K562 (cell line): ENCODE results near the gene MPRIP. TPM values are rescaled to one million over a fixed set of nuclear protein-coding genes. Genes with fewer than 3 reads are reported as not detected.

Experiments used
- ATAC-seq: fragments of 200-7000 bp; cut with Tn5 transposase; 3 replicates; pipeline ENCODE4 v1.9.1; 2020; ENCODE audit warnings: moderate library complexity
- BruUV-seq: library from RNA; stranded (reverse); fragments of 400-500 nt; replicated peaks from 2 replicates; lab custom pipeline; 2021; lab: Mats Ljungman, UMichigan
- CTCF ChIA-PET: fragments of 300-600 bp; formaldehyde crosslinking; extraction: SDS; loops from one replicate; lab custom pipeline; 2021; ENCODE audit warnings: low intra/inter-chr PET ratio; lab: Yijun Ruan, JAX
- POLR2A ChIA-PET: fragments of 300-600, 350-650 bp; sonication (Branson Sonifier 250); formaldehyde crosslinking; extraction: SDS; loops from one replicate; lab custom pipeline; 2021; ENCODE audit warnings: antibody characterized with exemption, inconsistent platforms; lab: Yijun Ruan, JAX
- DNase-seq, 4 experiments: peaks; one replicate each; pipeline versions ENCODE4 v3.0.0 to v3.0.0-alpha.2; 2011 to 2018; ENCODE audit warnings: low spot score in 3 of 4, mixed read lengths in 3 of 4; ENCODE audit errors: extremely low read depth in 1 of 4
- FAIRE-seq: peaks from 2 replicates; lab custom pipeline; 2011; peaks lifted over from hg19 to GRCh38; lab: Jason Lieb, UNC
- H2AFZ ChIP-seq: 2 replicates; pipeline ENCODE4 v1.6.0; 2011; ENCODE audit warnings: low read depth, low read length, control low read depth, inconsistent platforms
- H3K27ac ChIP-seq: fragments of 200-600 bp; 3 replicates; pipeline ENCODE4 v1.8.0; 2011; ENCODE audit warnings: low read depth, mild to moderate bottlenecking, control low read depth, inconsistent platforms, low read length, moderate library complexity, mixed read lengths; ENCODE audit errors: extremely low read depth
- H3K27me3 ChIP-seq, 2 experiments: fragments of 300-600 bp in 1 of 2; 2 replicates in 1 of 2; 3 replicates in 1 of 2; pipeline versions ENCODE4 v1.6.0 to v1.8.0; 2011; ENCODE audit warnings: inconsistent platforms in 2 of 2, low read length in 2 of 2, mild to moderate bottlenecking in 1 of 2, mixed read lengths in 1 of 2, moderate library complexity in 1 of 2; ENCODE audit not compliant: control insufficient read depth in 2 of 2, insufficient read depth in 2 of 2
- H3K36me3 ChIP-seq: fragments of 300-600 bp; 3 replicates; pipeline ENCODE4 v1.8.0; 2011; ENCODE audit warnings: mild to moderate bottlenecking, low read length, inconsistent platforms; ENCODE audit not compliant: control insufficient read depth, insufficient read depth
- H3K4me1 ChIP-seq, 2 experiments: fragments of 200-600 bp in 1 of 2; replicated peaks in 1 of 2; 2 replicates in 1 of 2; 3 replicates in 1 of 2; pipeline versions ENCODE4 v1.5.1 to v1.8.0; 2011; ENCODE audit warnings: inconsistent platforms in 2 of 2, low read length in 2 of 2, mild to moderate bottlenecking in 1 of 2, mixed read lengths in 1 of 2, moderate library complexity in 1 of 2; ENCODE audit not compliant: control insufficient read depth in 2 of 2, insufficient read depth in 2 of 2
- H3K4me2 ChIP-seq: 2 replicates; pipeline ENCODE4 v1.6.1; 2011; ENCODE audit warnings: low read length, control low read depth, inconsistent platforms, mixed read lengths; ENCODE audit not compliant: insufficient read depth
- H3K4me3 ChIP-seq: fragments of 200-600 bp; sonication (generic), shearing (Covaris generic); 2 replicates; pipeline ENCODE4 v1.5.1; 2016; ENCODE audit warnings: control low read depth, inconsistent platforms
- H3K79me2 ChIP-seq: fragments of 200-600 bp; 3 replicates; pipeline ENCODE4 v1.8.0; 2011; ENCODE audit warnings: low read length, inconsistent platforms; ENCODE audit not compliant: control insufficient read depth, insufficient read depth
- H3K9ac ChIP-seq, 2 experiments: 2 replicates each; pipeline versions ENCODE4 v1.6.0 to v1.6.1; 2011; ENCODE audit warnings: low read depth in 2 of 2, low read length in 2 of 2, control low read depth in 1 of 2, inconsistent platforms in 1 of 2, mild to moderate bottlenecking in 1 of 2, mixed read lengths in 1 of 2; ENCODE audit not compliant: insufficient read depth in 1 of 2
- H3K9me1 ChIP-seq: one replicate; pipeline ENCODE4 v1.6.0; 2011; ENCODE audit warnings: inconsistent platforms, mild to moderate bottlenecking, low read length, moderate library complexity; ENCODE audit not compliant: control insufficient read depth, insufficient read depth
- H3K9me3 ChIP-seq: replicated peaks from 2 replicates; pipeline ENCODE4 v1.5.1; 2011; ENCODE audit warnings: low read depth, low read length, inconsistent platforms; ENCODE audit not compliant: control insufficient read depth, insufficient read depth
- H4K20me1 ChIP-seq: replicated peaks from 2 replicates; pipeline ENCODE4 v1.6.1; 2011; ENCODE audit warnings: low read length, inconsistent platforms, mixed read lengths; ENCODE audit not compliant: control insufficient read depth, insufficient read depth
- E2F5 ChIP-seq: sonication (generic); formaldehyde crosslinking; IDR thresholded peaks from 2 replicates; pipeline ENCODE4 v1.8.0; 2022; ENCODE audit warnings: mild to moderate bottlenecking, missing genetic modification reagents
- ELF1 ChIP-seq: fragments of 200-800 bp; sonication (Bioruptor generic); IDR thresholded peaks from 2 replicates; pipeline ENCODE4 v1.6.1; 2016; ENCODE audit warnings: missing genetic modification characterization, missing compliant biosample characterization
- HCFC1 ChIP-seq: IDR thresholded peaks from 2 replicates; pipeline ENCODE4 v1.6.1; 2012; ENCODE audit warnings: low read depth, low read length, improper control_type of control experiment
- MCM3 ChIP-seq: fragments of 450-650 bp; IDR thresholded peaks from 2 replicates; pipeline ENCODE4 v1.6.1; 2016
- POLR2B ChIP-seq: fragments of 450-650 bp; IDR thresholded peaks from 2 replicates; pipeline ENCODE4 v1.6.1; 2018; ENCODE audit warnings: low read depth; ENCODE audit not compliant: partially characterized antibody
- POLR2H ChIP-seq: IDR thresholded peaks from 2 replicates; pipeline ENCODE4 v1.6.1; 2016; ENCODE audit warnings: missing genetic modification characterization, low read depth, mild to moderate bottlenecking, control low read depth, missing compliant biosample characterization, moderate library complexity
- POLR3A ChIP-seq: IDR thresholded peaks from 2 replicates; pipeline ENCODE4 v1.6.1; 2011; ENCODE audit warnings: borderline replicate concordance, mild to moderate bottlenecking, moderate library complexity; ENCODE audit not compliant: insufficient read length, insufficient read depth; ENCODE audit errors: extremely low read depth
- TBL1XR1 ChIP-seq, 2 experiments: IDR thresholded peaks; 2 replicates each; pipeline ENCODE4 v1.6.1; 2012; ENCODE audit warnings: improper control_type of control experiment in 2 of 2, low read length in 2 of 2, mild to moderate bottlenecking in 1 of 2
- VEZF1 ChIP-seq: fragments of 200-800 bp; sonication (Bioruptor generic); IDR thresholded peaks from 2 replicates; pipeline ENCODE4 v1.6.1; 2017; ENCODE audit warnings: missing genetic modification characterization, missing compliant biosample characterization
- YBX1 ChIP-seq: fragments of 450-650 bp; IDR thresholded peaks from 2 replicates; pipeline ENCODE4 v1.7.1; 2016; ENCODE audit warnings: mild to moderate bottlenecking
- ZMIZ1 ChIP-seq, 2 experiments: fragments of 150-350 bp in 1 of 2; IDR thresholded peaks; 2 replicates each; pipeline ENCODE4 v1.6.1; 2012 to 2016; ENCODE audit warnings: low read depth in 2 of 2, low read length in 2 of 2, mild to moderate bottlenecking in 1 of 2, moderate library complexity in 1 of 2
- WGBS: fragments of 100-300 bp; shearing (Covaris generic); methylation state at CpG from one replicate; pipeline ENCODE4 v1.1.6; 2016; ENCODE audit warnings: low coverage, mixed read lengths; ENCODE audit not compliant: insufficient coverage; ENCODE audit errors: missing lambda C conversion rate; 5-methylcytosine and 5-hydroxymethylcytosine counted together
- in situ Hi-C: fragments of 300-500 bp; cut with MboI; formaldehyde crosslinking; loops from 4 replicates; pipeline ENCODE4 v1.15.0; 2018; ENCODE audit warnings: inconsistent platforms, mixed read lengths
- intact Hi-C: fragments of 100-400 bp; cut with micrococcal nuclease; formaldehyde crosslinking; loops from 2 replicates; pipeline ENCODE4 v1.14.2; 2022
- polyA plus RNA-seq, 8 experiments: library from polyadenylated mRNA; depleted of rRNA in 4 of 8; stranded (reverse) in 5 of 8; unstranded in 3 of 8; fragments of >200 nt; fragmentation: Nextera tagmentation in 2 of 8; fragmentation: Illumina TruSeq in 1 of 8; extraction: Ambion mirVana in 2 of 8; extraction: Trizol in 1 of 8; gene quantifications; 2 replicates each; pipeline versions ENCODE4 v1.2.1 to v1.2.3, GENCODE V29; 2011 to 2014; ENCODE audit warnings: inconsistent platforms in 1 of 8, missing spikeins in 1 of 8
- total RNA-seq, 7 experiments: library from RNA; depleted of rRNA in 6 of 7; stranded (reverse); fragments of >200 nt in 6 of 7; fragmentation: Illumina TruSeq in 2 of 7; extraction: Trizol in 2 of 7; gene quantifications; 2 replicates each; pipeline versions ENCODE4 v1.2.1 to v1.2.3, GENCODE V29; 2011 to 2021; ENCODE audit warnings: low replicate concordance in 1 of 7

MPRIP gene
- total and polyA plus RNA-seq, 9 of the 15 experiments (the other 6 are each of a cell fraction or from before 2014, with no cell fraction given) = 10.0 to 72.6 (median 30.1) TPM

- no peaks in the 10 kb centered on the region for H3K9me3 ChIP-seq
- BruUV-seq = no TSS peak
- ChIA-PET POLR2A (interaction anchor here (0.9 kb wide), 1 partner anchor 16 kb away, joined by 3 read pairs; no protein-coding TSS in a partner anchor), CTCF (no interaction called here)
- H2AFZ ChIP-seq = no peak overlapping the region
- no peaks in the 10 kb centered on the region for H3K27me3 ChIP-seq
- 85% methylated on average over 4 of the region's 4 CpGs for WGBS
- ATAC-seq (no peak), DNase-seq (no peak), FAIRE-seq (no peak)
- H3K9ac ChIP-seq = no peak overlapping the region
- H3K4me2 ChIP-seq = no peak overlapping the region
- in situ Hi-C loops = no loop called here
- H3K9me1 ChIP-seq = no peaks in the 10 kb centered on the region
- H3K79me2 ChIP-seq = no peaks in the 10 kb centered on the region
- H3K4me1 ChIP-seq = no peaks in the 10 kb centered on the region; a peak in 1 of 5 replicates
- H4K20me1 ChIP-seq = no peaks in the 10 kb centered on the region
- intact Hi-C loops = no loop called here
- no peak overlapping the region for H3K4me3 ChIP-seq
- H3K36me3 ChIP-seq = peaks cover 29% of the 10 kb centered on the region; the same call in 2 of the 3 replicates
- H3K27ac ChIP-seq = no peak overlapping the region
- TF ChIP-seq YBX1 (no peak), ZMIZ1 (IDR thresholded peaks at IDR 0.05; ENCODE audit: low read depth in 2 of 2, low read length in 2 of 2) (no peak), TBL1XR1 (IDR thresholded peaks at IDR 0.05; ENCODE audit: low read length in 2 of 2) (no peak), ELF1 (tag) (no peak), POLR2H (tag) (no peak), MCM3 (no peak), VEZF1 (no peak), HCFC1 (no peak), POLR2B (no peak), E2F5 (CRISPR knock-in tag) (no peak), POLR3A (no peak)
These were observed 141.5 kb downstream of the MPRIP start for GRCh38 chr17:17183744-17184143.
